Activated CD8-positive, alpha-beta T cell treated with anti-CD3 and anti-CD28 coated beads for 36 hours (primary cell): ENCODE measurements around the gene ADCY4. TPM values are rescaled to one million over a fixed set of nuclear protein-coding genes. Genes with fewer than 3 reads are reported as not detected.

Source experiments
- ATAC-seq: fragments of 200-7000 bp; cut with Tn5 transposase; one replicate; pipeline ENCODE4 v1.10.0; 2021; ENCODE audit warnings: mild to moderate bottlenecking, moderate library complexity
- CTCF ChIA-PET: fragments of 350-600 bp; sonication (Branson Sonifier 250); formaldehyde crosslinking; loops from one replicate; lab custom pipeline; 2021; ENCODE audit warnings: antibody characterized with exemption; lab: Charles Lee
- POLR2A ChIA-PET: fragments of 350-600 bp; sonication (Branson Sonifier 250); formaldehyde crosslinking; loops from one replicate; lab custom pipeline; 2021; ENCODE audit warnings: antibody characterized with exemption; lab: Charles Lee
- DNase-seq: peaks from one replicate; pipeline ENCODE4 v3.0.0-alpha.2; 2020
- H3K27ac Mint-ChIP-seq: one replicate; pipeline ENCODE4 v1.8.0; 2021; ENCODE audit warnings: mild to moderate bottlenecking, mixed read lengths
- H3K27me3 Mint-ChIP-seq: one replicate; pipeline ENCODE4 v1.8.0; 2021; ENCODE audit warnings: mixed read lengths
- H3K36me3 Mint-ChIP-seq: one replicate; pipeline ENCODE4 v1.8.0; 2021; ENCODE audit warnings: low read depth, mixed read lengths
- H3K4me1 Mint-ChIP-seq: one replicate; pipeline ENCODE4 v1.8.0; 2021; ENCODE audit warnings: low read depth, mixed read lengths
- H3K4me3 Mint-ChIP-seq: one replicate; pipeline ENCODE4 v1.8.0; 2021; ENCODE audit warnings: mild to moderate bottlenecking, moderate library complexity, mixed read lengths
- H3K9me3 Mint-ChIP-seq: one replicate; pipeline ENCODE4 v1.8.0; 2021; ENCODE audit warnings: mixed read lengths
- CTCF ChIP-seq: fragments of 200-600 bp; IDR thresholded peaks from one replicate; pipeline ENCODE4 v1.8.0; 2022; ENCODE audit warnings: antibody characterized with exemption, mild to moderate bottlenecking
- intact Hi-C: fragments of 100-400 bp; cut with micrococcal nuclease; formaldehyde crosslinking; loops from one replicate; pipeline ENCODE4 v1.10.0; 2022
- total RNA-seq, 2 experiments: library from RNA; stranded (reverse); gene quantifications; one replicate each; pipeline ENCODE4 v1.2.3, GENCODE V29; 2021

ADCY4 gene
- total RNA-seq, 2 experiments from 2014 or later: 1.3 to 1.5 TPM

- TF ChIP-seq CTCF: no peak
- Mint-ChIP-seq H3K9me3 (no peaks in the 10 kb centered on the region), H3K27me3 (peaks cover 37% of the 10 kb centered on the region), H3K27ac (no peak within 1 kb of the TSS), H3K36me3 (no peaks in the 10 kb centered on the region), H3K4me1 (peaks cover 32% of the 10 kb centered on the region), H3K4me3 (peak within 1 kb of the TSS; percentile 61)
- DNase-seq (peak; percentile 53), ATAC-seq (no peak)
- intact Hi-C loops: loop anchor here (5.0 kb wide), 1 partner anchor 65 kb away; no protein-coding TSS in a partner anchor
- ChIA-PET POLR2A (interaction anchor here (1.4 kb wide), 1 partner anchor 63 kb away, joined by 7 read pairs; the partner anchor contains the start of genes CBLN3 and KHNYN), CTCF (interaction anchor here (1.4 to 6.3 kb wide), 2 partner anchors 34 to 63 kb away, joined by 7 to 30 read pairs; partner anchors contain the start of gene ADCY4)
These were observed 32.8 kb upstream of the ADCY4 start, which contains the start of gene NFATC4 for GRCh38 chr14:24367514-24368211. TSS of gene NFATC4 (plus strand) at chr14:24368184. CDS start at chr14:24368341, 157 bp downstream.

GRCh38 chr14:24366721-24367513, 32.0 kb upstream of the ADCY4 start:
- H3K9me3 Mint-ChIP-seq: no peaks in the 10 kb centered on the region
- ChIA-PET POLR2A (interaction anchor here (0.6 to 2.2 kb wide), 7 partner anchors 12 to 129 kb away, joined by 3 to 19 read pairs (median 6); partner anchors contain the start of genes CBLN3 and KHNYN), CTCF (interaction anchor here (0.9 to 2.3 kb wide), 12 partner anchors 18 to 74 kb away, joined by 3 to 73 read pairs (median 9); partner anchors contain the start of genes DHRS1, KHNYN, LTB4R2 and NOP9)
- DNase-seq (peak; percentile 57), ATAC-seq (peak; percentile 14)
- TF ChIP-seq CTCF: no peak
- no peak overlapping the region for H3K27ac Mint-ChIP-seq
- peak overlapping the region; percentile 61 for H3K4me3 Mint-ChIP-seq
- peaks cover 32% of the 10 kb centered on the region for H3K4me1 Mint-ChIP-seq
- no peaks in the 10 kb centered on the region for H3K36me3 Mint-ChIP-seq
- peaks cover 40% of the 10 kb centered on the region for H3K27me3 Mint-ChIP-seq
- intact Hi-C loops: loop anchor here (5.0 kb wide), 1 partner anchor 65 kb away; no protein-coding TSS in a partner anchor

GRCh38 chr14:24366413-24366720, 31.5 kb upstream of the ADCY4 start:
- H3K9me3 Mint-ChIP-seq: no peaks in the 10 kb centered on the region
- intact Hi-C loops: loop anchor here (5.0 kb wide), 1 partner anchor 66 kb away; no protein-coding TSS in a partner anchor
- H3K4me3 Mint-ChIP-seq: peak overlapping the region; percentile 66
- ATAC-seq: peak; percentile 3
- H3K36me3 Mint-ChIP-seq: no peaks in the 10 kb centered on the region
- peaks cover 32% of the 10 kb centered on the region for H3K4me1 Mint-ChIP-seq
- CTCF ChIA-PET: interaction anchor here (0.9 to 2.3 kb wide), 14 partner anchors 18 to 74 kb away, joined by 3 to 73 read pairs (median 8); partner anchors contain the start of genes DHRS1, KHNYN, LTB4R2 and NOP9
- TF ChIP-seq CTCF: no peak
- no peak for DNase-seq
- peaks cover 42% of the 10 kb centered on the region for H3K27me3 Mint-ChIP-seq
- POLR2A ChIA-PET: interaction anchor here (0.6 to 2.2 kb wide), 8 partner anchors 12 to 129 kb away, joined by 3 to 19 read pairs (median 5); partner anchors contain the start of genes CBLN3 and KHNYN
- no peak overlapping the region for H3K27ac Mint-ChIP-seq

- ChIA-PET POLR2A (interaction anchor here (0.6 to 2.2 kb wide), 8 partner anchors 13 to 128 kb away, joined by 3 to 19 read pairs (median 5); partner anchors contain the start of genes CBLN3 and KHNYN), CTCF (interaction anchor here (0.7 to 2.3 kb wide), 20 partner anchors 10 to 75 kb away, joined by 3 to 73 read pairs (median 5); partner anchors contain the start of genes DHRS1, KHNYN, LTB4R2 and NOP9)
- DNase-seq: peak; percentile 89
- peaks cover 44% of the 10 kb centered on the region for H3K27me3 Mint-ChIP-seq
- H3K27ac Mint-ChIP-seq: peak overlapping the region; percentile 77
- no peaks in the 10 kb centered on the region for H3K36me3 Mint-ChIP-seq
- peaks cover 32% of the 10 kb centered on the region for H3K4me1 Mint-ChIP-seq
- H3K4me3 Mint-ChIP-seq: peak overlapping the region; percentile 66
- peak; percentile 72 for ATAC-seq
- H3K9me3 Mint-ChIP-seq: no peaks in the 10 kb centered on the region
- intact Hi-C loops: loop anchor here (5.0 kb wide), 1 partner anchor 66 kb away; no protein-coding TSS in a partner anchor
- TF ChIP-seq CTCF: peak; percentile 60
These were observed 30.9 kb upstream of the ADCY4 start for GRCh38 chr14:24365600-24366412.
